ENCODE data around the gene OPALIN. TPM values are rescaled to one million over a fixed set of nuclear protein-coding genes. Genes with fewer than 3 reads are reported as not detected.

Gene OPALIN
- total and polyA plus RNA-seq, 10 of the 15 experiments (the other 5 are each of a cell fraction or from before 2014, with no cell fraction given): not detected

GRCh38 chr10:96313344-96313743, 45.5 kb downstream of the OPALIN start:
- Histone ChIP-seq H3K27ac (ENCODE audit: control insufficient read depth, insufficient read depth) (no peak overlapping the region), H3K27me3 (replicated peaks in 1 of 2; ENCODE audit: control insufficient read depth in 2 of 2, insufficient read depth in 2 of 2, low read length in 1 of 2) (no peaks in the 10 kb centered on the region), H3K9me3 (replicated peaks; ENCODE audit: control insufficient read depth, insufficient read depth, low read length) (no peaks in the 10 kb centered on the region), H3K4me2 (ENCODE audit: control insufficient read depth, insufficient read depth) (no peak overlapping the region), H3K4me3 (no peak overlapping the region), H4K20me1 (ENCODE audit: control insufficient read depth, insufficient read depth) (no peaks in the 10 kb centered on the region), H3K79me2 (ENCODE audit: control insufficient read depth, insufficient read depth, low read length) (no peaks in the 10 kb centered on the region), H3K36me3 (ENCODE audit: control insufficient read depth in 2 of 2, insufficient read depth in 2 of 2, low read length in 1 of 2) (no peaks in the 10 kb centered on the region), H3K9ac (ENCODE audit: control insufficient read depth, insufficient read depth, low read length) (no peak overlapping the region), H2AFZ (ENCODE audit: control insufficient read depth, low read depth, low read length) (no peak overlapping the region), H3K4me1 (ENCODE audit: control insufficient read depth, insufficient read depth, low read length) (no peaks in the 10 kb centered on the region)
- in situ Hi-C loops (cut with MboI): no loop called here
- no peak for DNase-seq (ENCODE audit: low read depth, low spot score)
- intact Hi-C loops (cut with micrococcal nuclease; ENCODE audit: unreplicated experiment): no loop called here
- ATAC-seq: no peak
- no TSS peak for BruUV-seq (replicated peaks)
- RAD21 ChIA-PET (ENCODE audit: unreplicated experiment): no interaction called here
- POLR2A ChIA-PET: no interaction called here
- SMC1A ChIA-PET (ENCODE audit: uncharacterized antibody, unreplicated experiment): interaction anchor here (0.8 kb wide), 1 partner anchor 24 kb away, joined by 3 read pairs; no protein-coding TSS in a partner anchor
- WGBS (ENCODE audit: insufficient coverage, insufficient replicate concordance, low lambda C conversion rate, missing lambda C conversion rate): 6% methylated on average over 2 of the region's 2 CpGs
- TF ChIP-seq IRF5 (IDR thresholded peaks at IDR 0.05; ENCODE audit: borderline replicate concordance) (no peak), RAD51 (IDR thresholded peaks at IDR 0.05) (no peak), SIN3A (IDR thresholded peaks at IDR 0.05; ENCODE audit: low read depth, low read length) (no peak), STAT1 (conservative IDR thresholded peaks at IDR 0.05) (no peak), MYB (IDR thresholded peaks at IDR 0.05; ENCODE audit: borderline replicate concordance, low read depth, low read length) (no peak), HCFC1 (IDR thresholded peaks at IDR 0.05; ENCODE audit: low read length) (no peak), MEF2B (IDR thresholded peaks at IDR 0.05; ENCODE audit: partially characterized antibody, poor library complexity, severe bottlenecking) (no peak), PKNOX1 (IDR thresholded peaks at IDR 0.05) (no peak), SMC3 (IDR thresholded peaks at IDR 0.05; ENCODE audit: borderline replicate concordance, low read length) (no peak), JUNB (IDR thresholded peaks at IDR 0.05) (no peak), NFXL1 (IDR thresholded peaks at IDR 0.05; ENCODE audit: borderline replicate concordance) (no peak), HDGF (IDR thresholded peaks at IDR 0.05) (no peak), DPF2 (IDR thresholded peaks at IDR 0.05) (no peak), BMI1 (IDR thresholded peaks at IDR 0.05; ENCODE audit: borderline replicate concordance) (no peak), STAT3 (IDR thresholded peaks at IDR 0.05; ENCODE audit: low read depth, low read length) (no peak), PML (IDR thresholded peaks at IDR 0.05; ENCODE audit: low read length) (no peak), SMARCA5 (IDR thresholded peaks at IDR 0.05) (no peak)
- no peak for FAIRE-seq
- CTCF ChIA-PET: interaction anchor here (0.5 to 1.3 kb wide), 2 partner anchors 18 to 43 kb away, joined by 3 to 4 read pairs; no protein-coding TSS in a partner anchor

Measured in GM12878 (cell line).